Activated CD4-positive, alpha-beta T cell treated with anti-CD3 and anti-CD28 coated beads, Interleukin-2, Interleukin-6, amounts not matched to agents 100 ng/mL and 50 ng/mL, durations not matched to agents 16 hours and 8 hours (primary cell): ENCODE results near the gene PATJ.
"Not testable (repeated sequence)": the region's sequence is repeated elsewhere in the genome, so short reads cannot be mapped to it uniquely, and the experiment has no call there.

Experiments
- DNase-seq: peaks from one replicate; pipeline ENCODE4 v3.0.0-alpha.2; 2020

Gene PATJ

DNA sequence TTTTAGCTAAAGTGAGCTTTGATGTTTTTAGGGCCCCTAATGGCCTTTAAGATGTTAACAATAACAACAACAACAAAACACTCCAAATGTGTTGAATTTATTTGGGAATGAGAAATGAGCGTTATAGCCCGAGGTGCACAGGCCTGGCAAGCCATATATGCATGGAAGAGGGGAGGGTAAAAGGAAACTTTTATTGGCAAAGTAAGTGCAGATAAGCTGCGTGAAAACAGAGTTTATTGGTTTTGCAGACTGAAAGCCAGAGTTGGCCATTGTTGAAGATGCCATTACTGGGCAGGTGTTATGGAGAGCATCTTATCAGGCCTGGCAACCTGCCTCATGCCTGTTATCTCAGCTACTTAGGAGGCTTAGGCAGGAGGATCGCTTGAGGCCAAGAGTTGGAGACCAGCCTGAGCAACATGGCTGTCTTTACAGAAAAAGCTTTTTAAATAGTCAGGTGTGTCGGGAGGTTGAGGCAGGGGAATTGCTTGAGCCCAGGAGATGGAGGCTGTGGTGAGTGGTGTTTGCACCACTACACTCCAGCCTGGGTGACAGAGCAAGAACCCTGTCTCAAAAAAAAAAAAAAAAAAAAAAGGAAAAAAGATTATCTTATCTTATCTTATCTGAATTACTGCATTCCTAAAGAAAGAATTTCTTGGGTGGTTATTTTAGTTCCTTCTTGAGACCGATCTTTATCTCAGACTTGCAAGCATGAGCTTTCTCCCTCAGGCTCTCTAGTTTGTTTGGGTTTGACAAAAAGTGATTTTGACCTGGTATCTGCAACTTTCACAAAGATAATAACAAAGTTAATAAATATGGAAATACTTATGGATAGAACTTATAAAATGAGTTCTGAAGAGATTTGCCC is 1.7 kb downstream of the PATJ start:
- DNase-seq = no peak

DNA sequence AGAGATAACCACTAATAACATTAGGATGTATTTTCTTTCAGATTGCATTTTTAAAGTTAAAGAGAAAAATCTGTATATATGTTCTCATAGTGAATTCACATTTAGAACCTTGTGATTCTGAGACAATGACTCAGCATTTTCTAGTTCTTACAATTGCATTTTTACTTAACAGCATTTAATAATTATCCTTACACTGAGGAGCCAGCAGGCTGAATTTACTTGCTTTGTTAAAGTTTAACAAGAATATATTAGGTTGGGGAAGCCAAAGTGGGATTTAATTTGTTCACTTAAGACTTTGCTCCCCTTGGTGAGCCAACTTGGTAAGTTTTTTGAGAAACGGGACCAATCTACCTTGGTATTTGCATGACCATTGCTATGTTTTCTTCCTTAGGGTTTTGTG is 4.5 kb downstream of the PATJ start:
- no peak for DNase-seq

DNA sequence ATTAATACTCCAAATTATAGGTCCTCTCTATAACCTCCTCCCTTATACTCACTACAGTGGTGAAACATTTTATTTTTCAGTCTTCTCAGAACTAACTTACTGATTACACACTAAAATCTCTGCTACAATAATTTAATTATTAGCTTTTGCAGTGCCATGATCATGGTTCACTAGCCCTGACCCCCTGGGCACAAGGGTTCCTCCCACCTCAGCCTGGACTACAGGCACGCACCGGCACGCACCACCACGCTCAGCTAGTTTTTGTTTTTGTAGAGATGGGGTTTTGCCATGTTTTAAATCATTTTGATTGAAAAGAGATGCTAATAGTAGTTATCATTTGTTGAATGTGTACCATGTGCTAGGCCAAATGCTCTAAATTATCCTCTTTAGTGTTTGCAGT is 6.3 kb downstream of the PATJ start:
- DNase-seq = no peak

DNA sequence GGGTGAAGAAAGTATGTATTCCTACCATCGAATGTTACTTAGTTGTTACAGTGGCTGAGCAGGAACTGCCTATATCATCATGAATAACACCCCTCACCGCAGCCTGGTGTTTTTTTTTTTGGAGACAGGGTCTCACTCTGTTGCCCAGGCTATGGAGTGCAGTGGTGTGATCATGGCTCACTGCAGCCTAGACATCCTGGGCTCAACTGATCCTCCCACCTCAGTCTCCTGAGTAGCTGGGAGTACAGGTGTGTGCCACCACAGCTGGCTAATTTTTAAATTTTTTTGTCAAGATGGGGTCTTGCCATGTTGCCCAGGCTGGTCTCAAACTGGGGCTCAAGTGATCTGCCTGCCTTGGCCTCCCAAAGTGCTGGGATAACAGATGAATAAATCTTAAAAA is 7.3 kb downstream of the PATJ start:
- DNase-seq = no peak

DNA sequence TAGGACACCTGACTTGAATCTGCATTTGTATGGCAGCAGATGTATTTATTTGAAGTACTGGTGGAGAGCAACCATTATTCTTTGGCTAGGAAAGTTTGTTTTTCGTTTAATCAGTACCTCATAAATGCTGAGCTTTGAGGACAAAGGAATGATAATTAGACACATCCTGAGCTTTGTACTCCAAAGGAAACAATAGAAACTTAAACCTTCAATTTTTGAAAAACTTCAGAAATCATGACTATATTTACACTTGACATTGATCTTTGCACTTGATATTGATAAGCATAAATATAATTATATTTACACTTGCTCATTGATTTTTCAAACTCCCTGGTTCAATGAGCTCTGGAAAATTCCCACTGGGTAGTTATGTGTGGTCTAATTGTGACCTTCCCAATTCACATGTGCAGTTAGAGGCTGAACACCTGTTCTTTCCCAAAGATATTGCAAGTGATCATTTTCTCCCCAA is 10.7 kb downstream of the PATJ start:
- DNase-seq = no peak

DNA sequence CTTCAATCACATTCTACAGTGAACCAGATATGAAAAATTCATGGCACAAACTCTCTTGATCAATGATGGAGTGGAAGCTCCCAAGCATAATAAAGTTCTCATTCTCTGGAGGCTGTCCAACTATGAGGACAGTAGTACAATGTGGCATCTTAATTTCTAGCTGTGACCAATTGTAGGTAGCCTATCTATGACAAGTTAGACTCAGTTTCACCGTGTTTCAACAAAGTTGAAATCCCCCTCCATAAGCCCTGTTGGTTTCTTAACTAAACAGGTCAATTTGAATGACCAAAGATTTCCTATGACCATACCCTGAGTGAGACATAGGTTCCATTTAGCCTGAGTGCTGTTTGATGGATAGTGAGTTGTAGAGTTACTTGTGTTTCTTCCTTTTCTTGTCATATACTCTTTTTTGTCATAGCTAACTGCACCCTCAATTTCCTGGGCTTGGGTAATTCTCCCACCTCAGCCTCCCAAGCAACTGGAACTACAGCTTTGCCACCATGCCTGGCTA is 11.8 kb downstream of the PATJ start:
- no peak for DNase-seq

DNA sequence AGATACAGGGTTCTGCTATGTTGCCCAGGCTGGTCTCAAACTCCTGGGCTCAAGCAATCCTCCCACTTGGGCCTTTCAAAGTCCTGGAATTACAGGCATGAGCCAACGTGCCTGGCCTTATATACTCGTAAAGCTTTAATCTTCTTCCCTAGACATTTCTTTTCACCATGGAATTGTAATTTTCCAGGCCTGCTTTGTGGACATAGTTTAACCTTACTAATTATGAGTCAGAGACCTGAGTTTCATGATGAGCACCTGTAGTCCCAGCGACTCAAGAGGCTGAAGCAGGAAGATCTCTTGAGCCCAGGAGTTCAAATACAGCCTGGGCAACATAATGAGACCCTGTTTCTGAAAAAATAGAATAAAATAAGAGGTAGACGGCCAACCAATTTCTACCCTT is 12.3 kb downstream of the PATJ start:
- no peak for DNase-seq

DNA sequence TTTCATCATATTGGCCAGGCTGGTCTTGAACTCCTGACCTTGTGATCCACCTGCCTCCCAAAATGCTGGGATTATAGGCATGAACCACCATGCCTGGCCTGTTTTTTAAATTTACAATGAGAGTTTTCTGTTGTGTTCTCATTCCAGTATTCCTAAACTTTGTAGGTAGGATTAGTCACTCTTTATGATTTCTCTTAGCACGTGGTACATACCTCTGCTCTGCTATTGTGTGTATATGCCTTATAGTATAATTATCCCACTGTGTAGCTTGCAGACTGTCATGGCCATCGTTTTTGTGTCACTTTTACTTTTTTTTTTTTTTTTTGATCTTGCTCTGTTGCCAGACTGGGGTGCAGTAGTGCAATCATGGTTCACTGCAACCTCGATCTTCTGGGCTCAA is 14.5 kb downstream of the PATJ start:
- no peak for DNase-seq

DNA sequence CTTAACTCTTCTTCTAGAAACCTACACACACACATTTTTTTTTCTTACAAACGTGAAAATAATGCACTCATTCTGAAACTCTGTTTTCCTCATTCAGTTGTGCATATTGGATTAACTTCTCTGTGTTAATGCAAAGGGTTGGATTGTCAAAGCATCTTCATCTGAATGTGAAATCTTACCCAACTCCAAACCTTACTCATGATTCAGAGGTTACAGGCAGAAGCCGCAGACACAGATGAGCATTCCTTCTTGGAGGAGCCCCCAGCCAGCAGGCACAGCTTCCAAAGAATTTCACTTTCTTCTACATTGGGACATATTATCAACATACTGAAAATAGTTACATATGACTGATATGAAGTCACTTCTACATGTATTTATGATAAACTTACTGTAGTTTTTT is 15.7 kb downstream of the PATJ start:
- DNase-seq = no peak

DNA sequence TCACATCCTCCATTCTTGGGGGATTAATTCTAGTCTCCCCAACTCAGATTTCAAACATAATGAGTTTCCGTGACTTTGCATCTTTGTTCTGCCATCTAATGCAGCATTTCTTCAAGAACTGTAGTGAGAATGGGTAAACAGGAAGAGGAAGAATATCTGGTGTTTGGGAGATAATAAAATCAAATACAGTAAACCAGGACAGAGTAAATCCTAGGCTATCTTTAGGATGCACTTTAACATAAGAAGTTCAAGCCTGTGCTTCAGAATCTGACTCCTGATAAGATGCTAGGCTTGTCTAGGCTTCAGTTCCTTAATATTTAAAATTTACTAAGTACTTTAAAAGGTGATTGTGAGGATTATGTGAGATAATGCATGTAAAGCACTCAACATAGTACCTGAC is 27.9 kb downstream of the PATJ start:
- no peak for DNase-seq

DNA sequence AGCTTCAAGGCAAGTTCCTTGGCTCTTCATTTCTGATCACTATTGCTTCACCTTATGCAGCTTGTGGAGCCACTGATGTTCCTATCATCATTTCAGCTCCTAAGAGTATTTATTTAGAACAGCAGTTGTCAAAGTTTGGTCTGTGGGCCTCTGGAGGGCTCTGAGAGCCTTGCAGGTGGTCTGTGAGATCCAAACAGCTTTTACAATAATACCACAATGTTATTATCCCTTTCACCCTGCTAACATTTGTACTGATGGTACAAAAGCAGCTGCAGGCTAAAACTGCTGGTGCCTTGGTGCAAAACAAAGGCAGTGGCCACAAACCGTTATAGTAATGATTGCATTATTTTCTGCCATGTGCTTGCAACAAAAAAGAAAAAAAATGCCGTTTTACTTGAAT is 33.8 kb downstream of the PATJ start:
- DNase-seq = no peak

DNA sequence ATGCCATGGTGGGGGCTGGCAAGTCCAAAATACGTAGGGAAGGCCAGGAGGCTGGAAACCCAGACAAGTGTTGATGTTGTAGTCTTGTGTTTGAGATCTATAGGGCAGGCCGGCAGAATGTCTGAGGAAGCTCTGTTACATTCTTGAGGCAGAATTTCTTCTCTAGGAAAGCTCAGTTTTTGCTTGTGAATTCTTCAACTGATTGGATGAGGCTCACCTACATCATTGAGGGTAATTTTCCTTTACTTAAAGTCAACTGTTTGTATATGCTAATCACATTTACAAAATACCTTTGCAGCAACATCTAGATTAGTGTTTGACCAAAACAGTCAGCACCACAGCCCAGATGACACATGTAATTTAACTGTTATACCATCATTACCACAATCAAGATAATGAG is 37.0 kb downstream of the PATJ start:
- no peak for DNase-seq

DNA sequence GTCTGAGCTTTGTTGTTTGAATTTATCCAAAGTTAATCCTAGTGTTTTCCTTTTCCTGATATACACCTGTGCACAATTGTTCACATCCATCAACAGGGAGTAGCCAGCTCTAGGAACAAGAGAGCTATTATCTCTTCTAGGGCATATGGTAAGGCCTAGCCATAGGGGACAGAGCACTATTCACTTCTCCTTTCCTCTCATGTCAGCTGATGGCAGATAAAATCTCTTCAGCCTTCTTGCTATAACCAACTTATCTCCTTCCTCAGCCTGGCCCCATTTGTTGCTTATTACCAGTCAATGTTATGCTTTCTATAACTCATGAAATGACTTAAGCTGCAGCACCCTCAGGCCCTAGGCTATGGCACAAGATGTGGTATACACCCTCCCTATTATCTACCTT is 38.9 kb downstream of the PATJ start:
- peak; percentile 2 for DNase-seq

DNA sequence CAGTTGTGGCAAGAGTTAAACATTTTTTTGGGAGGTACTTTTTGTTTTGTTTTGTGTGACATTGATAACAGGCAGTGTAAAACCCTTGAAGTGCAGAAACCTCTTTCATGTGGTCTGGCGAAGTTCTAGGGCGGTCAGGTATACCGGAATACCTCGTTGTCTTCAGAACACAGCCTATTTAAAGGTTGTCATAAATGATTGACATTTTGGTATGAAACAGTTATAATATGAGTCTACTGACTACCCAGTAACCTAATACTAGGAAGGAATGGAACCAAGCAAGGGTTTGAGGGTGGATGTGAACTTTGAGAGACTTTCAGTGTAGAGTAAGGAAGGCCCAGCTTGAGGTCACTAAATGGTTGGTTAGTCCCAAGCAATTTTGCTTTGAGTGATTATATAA is 40.5 kb downstream of the PATJ start:
- peak; percentile 55 for DNase-seq

DNA sequence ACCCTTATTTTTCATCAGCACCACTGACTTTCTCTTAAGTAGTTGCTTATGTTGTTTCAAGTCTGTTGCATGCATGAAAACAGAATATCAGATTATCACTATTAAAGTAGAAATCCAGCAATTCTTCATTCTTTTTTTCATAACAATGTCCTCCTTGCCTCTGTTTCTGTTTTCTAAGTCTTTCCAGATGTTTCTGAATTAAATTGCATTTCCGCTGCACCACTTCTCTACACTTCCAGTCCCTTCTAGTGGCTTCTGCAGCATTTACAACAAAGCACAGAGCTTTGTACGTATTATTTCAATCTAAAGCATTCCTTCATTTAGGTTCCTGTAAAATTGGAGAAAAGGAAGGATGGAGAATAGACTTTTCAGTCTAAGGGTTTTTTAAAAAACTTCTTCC is 42.4 kb downstream of the PATJ start:
- DNase-seq = no peak

DNA sequence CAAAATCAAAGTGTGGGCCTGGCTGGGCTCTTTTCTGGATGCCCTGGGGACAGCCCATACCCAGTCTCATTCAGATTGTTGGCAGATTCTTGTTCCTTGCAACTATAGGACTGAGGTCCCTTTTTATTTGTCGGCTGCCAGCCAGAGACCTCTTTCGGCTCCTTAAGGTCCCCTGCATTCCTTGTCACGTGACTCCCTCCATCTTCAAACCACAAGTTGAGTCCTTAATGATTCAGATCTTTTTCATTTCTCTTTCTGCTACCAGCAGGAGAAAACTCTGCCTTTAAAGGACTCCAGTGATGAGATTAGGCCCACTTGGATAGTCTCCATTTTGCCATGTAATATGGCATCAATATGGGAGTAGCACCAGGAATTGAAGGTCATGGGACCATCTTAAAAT is 48.6 kb downstream of the PATJ start:
- no peak for DNase-seq

DNA sequence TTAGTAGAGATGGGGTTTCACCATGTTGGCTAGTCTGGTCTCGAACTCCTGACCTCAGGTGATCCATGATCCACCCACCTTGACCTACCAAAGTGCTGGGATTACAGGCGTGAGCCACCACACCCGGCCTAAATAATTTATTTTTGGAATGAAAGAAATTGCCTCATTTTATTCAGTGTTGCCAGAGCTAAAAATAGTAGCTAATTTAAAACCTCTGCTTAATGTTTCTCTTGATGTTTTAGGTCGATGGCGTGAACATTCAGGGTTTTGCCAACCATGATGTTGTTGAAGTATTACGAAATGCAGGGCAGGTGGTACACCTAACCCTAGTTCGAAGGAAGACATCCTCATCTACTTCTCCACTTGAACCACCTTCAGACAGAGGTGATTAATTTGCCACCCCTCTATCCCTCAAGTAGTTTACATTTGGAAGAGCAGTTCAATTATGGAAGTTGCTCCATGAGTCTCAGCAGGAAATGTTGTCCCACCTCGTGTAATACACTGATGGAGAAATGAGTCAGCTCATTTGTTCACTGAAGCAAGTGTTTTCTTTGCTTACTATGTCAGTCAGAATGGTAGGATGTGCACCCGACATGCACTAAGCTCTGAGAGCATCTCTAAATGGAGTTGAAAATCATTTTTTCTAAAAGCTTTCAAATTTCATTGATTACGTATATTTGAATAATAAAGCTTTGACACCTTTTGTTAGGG is 54.9 kb downstream of the PATJ start:
- peak; percentile 3 for DNase-seq

DNA sequence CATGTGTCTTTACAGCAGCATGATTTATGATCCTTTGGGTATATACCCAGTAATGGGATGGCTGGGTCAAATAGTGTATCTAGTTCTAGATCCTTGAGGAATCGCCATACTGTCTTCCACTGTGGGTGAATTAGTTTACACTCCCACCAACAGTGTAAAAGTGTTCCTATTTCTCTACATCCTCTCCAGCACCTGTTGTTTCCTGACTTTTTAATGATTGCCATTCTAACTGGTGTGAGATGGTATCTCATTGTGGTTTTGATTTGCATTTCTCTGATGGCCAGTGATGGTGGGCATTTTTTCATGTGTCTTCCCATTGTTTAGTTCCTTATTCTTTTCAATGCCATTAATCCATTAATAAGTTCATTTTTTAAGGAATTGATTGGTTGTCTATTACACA is 58.8 kb downstream of the PATJ start:
- DNase-seq = not testable (repeated sequence)

DNA sequence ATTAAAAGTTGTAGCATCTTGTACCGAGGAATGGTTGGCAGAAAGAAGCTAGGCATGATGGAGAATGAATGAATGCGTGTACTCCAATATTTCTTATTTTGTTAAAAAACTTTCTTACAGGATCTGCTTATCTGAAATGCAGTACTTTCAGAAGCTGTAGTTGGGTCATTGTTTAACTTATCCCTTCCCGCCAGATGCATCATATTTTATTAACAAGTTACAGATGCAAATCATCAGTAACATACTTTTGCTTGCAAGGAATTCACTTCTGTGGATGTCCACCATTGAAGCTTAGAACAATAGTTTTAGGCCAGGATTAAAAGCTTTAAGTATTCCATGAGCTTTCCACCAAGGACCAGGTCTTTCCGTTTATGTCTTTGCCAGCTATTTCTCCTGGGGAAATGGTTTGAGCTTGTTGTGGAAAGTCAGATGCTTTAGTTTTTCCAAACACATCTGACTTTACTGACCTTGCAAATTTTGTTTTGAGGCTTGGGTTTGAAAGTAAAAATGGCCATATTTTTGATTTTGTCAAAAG is 65.4 kb downstream of the PATJ start:
- DNase-seq = no peak

DNA sequence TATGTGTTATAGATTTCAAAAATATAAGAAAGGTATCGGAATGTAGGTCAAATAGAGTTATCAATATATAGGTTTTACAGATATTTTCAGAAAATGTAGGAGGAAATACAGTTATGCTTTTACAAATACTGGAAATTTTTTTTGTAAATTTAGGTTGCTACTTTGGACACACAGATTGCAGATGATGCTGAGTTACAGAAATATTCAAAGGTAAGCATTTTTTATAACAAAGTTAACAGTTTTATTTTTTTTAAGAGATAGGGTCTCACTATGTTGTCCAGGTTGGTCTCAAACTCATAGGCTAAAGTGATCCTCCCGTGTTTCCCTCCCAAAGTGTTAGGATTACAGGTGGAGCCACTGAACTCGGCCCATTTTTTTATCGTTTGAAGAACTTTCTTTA is 66.0 kb downstream of the PATJ start:
- DNase-seq = no peak

DNA sequence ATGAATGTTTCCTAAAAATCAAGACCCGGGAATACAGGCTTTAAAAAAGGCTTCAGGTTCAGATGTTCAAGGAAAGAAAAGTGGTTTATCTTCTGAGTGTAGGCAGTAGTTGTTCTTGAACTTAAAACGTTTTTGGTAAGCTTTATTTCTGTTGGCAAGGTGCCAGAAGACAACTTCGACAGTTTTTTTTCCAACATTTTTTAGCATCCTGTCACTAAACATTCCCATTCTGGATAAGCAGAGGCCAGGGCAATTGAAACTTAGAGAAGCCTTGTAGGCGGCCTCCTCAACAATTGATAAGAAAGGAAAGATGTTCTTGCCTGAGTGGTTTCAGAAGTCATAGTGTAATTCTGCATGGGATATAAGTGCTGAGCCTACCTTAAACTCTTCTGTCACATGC is 66.7 kb downstream of the PATJ start:
- no peak for DNase-seq

DNA sequence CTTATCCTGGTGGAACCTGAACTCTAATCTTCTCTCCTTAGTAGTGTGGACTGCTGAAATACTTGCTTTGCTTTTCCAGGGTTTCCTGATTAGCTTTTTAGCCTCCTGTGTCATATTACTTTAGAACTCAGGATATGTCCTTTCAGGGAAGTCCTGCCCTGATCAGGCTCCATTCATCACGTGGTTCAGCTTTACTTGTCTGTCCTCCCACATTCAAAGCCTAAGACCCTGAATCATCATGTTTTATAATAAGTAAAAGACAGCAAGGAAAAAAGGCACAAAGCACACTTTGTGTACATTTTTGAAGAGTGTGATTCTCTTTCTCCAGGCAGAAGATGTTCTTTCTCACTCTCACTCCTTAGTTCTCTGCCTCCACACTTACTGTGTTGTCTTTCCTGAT is 70.6 kb downstream of the PATJ start:
- no peak for DNase-seq

DNA sequence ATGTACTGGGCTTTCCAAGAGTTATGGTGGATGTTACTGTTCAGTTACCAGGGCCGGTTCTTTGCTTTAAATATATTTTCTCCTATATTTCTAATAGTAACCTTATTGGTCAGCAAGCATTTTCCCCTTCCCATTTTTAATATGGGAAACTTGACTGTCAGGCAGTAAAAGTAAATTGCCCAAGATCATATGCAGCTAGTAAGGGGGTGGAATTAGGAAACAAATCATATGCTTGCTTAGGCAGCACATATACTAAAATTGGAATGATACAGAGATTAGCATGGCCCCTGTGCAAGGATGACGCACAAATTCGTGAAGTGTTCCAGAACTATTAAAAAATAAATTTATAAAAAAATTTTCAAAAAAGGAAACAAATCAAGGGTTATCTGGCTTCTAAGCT is 73.9 kb downstream of the PATJ start:
- DNase-seq = no peak

DNA sequence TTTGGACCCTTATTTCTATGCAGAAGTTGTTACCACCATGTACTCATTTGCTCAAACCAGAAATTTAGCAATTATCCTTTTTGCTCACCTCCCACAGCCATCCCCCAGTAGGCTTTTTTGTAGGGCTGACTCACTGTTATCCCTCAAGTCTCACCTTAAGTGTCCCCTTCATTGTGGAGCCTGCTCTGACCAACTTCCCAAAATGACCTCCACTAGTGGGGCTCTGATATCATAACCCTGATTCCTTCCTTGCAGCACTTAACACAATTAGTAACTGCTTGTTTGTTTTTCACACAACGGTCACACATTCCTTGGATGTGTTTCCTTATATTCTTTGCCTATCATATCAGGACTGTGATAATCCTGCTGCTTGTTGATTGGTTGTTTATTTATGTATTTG is 76.7 kb downstream of the PATJ start:
- no peak for DNase-seq
